ENCODE results near the gene ALLC.

- no peak for TF ChIP-seq CTCF (IDR thresholded peaks at IDR 0.05)
- no peak for TF ChIP-seq POLR2AphosphoS5 (IDR thresholded peaks at IDR 0.05)
- TF ChIP-seq POLR2A (IDR thresholded peaks at IDR 0.05): no peak
These were observed 7.7 kb upstream of the ALLC start for GRCh38 chr2:3650140-3650920.
